Upper lobe of left lung (tissue), 4 donors: ENCODE measurements around the gene SELENOO.

Source experiments
- CTCF ChIP-seq, 6 experiments: fragments of 450-650 bp in 4 of 6; fragments of 200-600 bp in 2 of 6; sonication (generic) in 2 of 6; IDR thresholded peaks; one replicate each; pipeline ENCODE4 v1.5.1; 2016 to 2019; ENCODE audit warnings: antibody characterized with exemption in 6 of 6
- EP300 ChIP-seq, 4 donors: sonication (generic); formaldehyde crosslinking; IDR thresholded peaks; one replicate each; pipeline ENCODE4 v1.5.1; 2017; ENCODE audit warnings: antibody characterized with exemption in 4 of 4, control low read depth in 2 of 4

- TF ChIP-seq CTCF (IDR thresholded peaks at IDR 0.05), result no peak
- no peak for TF ChIP-seq EP300 (IDR thresholded peaks at IDR 0.05)
Measured at GRCh38 chr22:50228366-50228765, 27.6 kb downstream of the SELENOO start.
